Mesodermal cell (in vitro differentiated cells): ENCODE data around the gene KLHL21.
A peak's percentile ranks its signal among the peaks of the same experiment; 100 is the strongest.

Source experiments
- H3K27ac ChIP-seq: 2 replicates; pipeline ENCODE4 v1.7.0; 2013; ENCODE audit warnings: mild to moderate bottlenecking, low read depth, low read length, moderate library complexity; ENCODE audit not compliant: severe bottlenecking
- H3K36me3 ChIP-seq: 2 replicates; pipeline ENCODE4 v1.7.1; 2013; ENCODE audit warnings: mild to moderate bottlenecking, low read length, moderate library complexity; ENCODE audit not compliant: control insufficient read depth, insufficient read depth
- H3K4me1 ChIP-seq: one replicate; pipeline ENCODE4 v1.7.1; 2013; ENCODE audit warnings: mild to moderate bottlenecking, low read length; ENCODE audit not compliant: insufficient read depth, control insufficient read depth, poor library complexity, severe bottlenecking
- H3K4me3 ChIP-seq: 2 replicates; pipeline ENCODE4 v1.7.0; 2013; ENCODE audit warnings: low read length, control low read depth, mild to moderate bottlenecking; ENCODE audit not compliant: insufficient read depth, poor library complexity, severe bottlenecking; ENCODE audit errors: extremely low read depth
- H3K9me3 ChIP-seq: 2 replicates; pipeline ENCODE4 v1.7.1; 2013; ENCODE audit warnings: mild to moderate bottlenecking, low read length, moderate library complexity; ENCODE audit not compliant: control insufficient read depth
- WGBS, 2 experiments: methylation state at CpG; one replicate each; pipeline ENCODE4 v1.1.5; 2013; ENCODE audit warnings: missing lambda C conversion rate in 2 of 2; ENCODE audit not compliant: insufficient coverage in 2 of 2; 5-methylcytosine and 5-hydroxymethylcytosine counted together

The KLHL21 gene

GRCh38 chr1:6588128-6588892, 14.4 kb downstream of the KLHL21 start:
- H3K36me3 ChIP-seq: peaks cover 53% of the 10 kb centered on the region
- H3K9me3 ChIP-seq: no peaks in the 10 kb centered on the region
- no peaks in the 10 kb centered on the region for H3K4me1 ChIP-seq
- H3K27ac ChIP-seq: no peak overlapping the region
- no peak overlapping the region for H3K4me3 ChIP-seq
- WGBS, 2 experiments: 93 to 95% methylated on average over 16 to 19 of the region's 25 CpGs

GRCh38 chr1:6587261-6588005, 15.2 kb downstream of the KLHL21 start:
- H3K36me3 ChIP-seq: peaks cover 48% of the 10 kb centered on the region
- H3K4me1 ChIP-seq: peaks cover under 1% of the 10 kb centered on the region
- H3K4me3 ChIP-seq: no peak overlapping the region
- H3K27ac ChIP-seq: no peak overlapping the region
- no peaks in the 10 kb centered on the region for H3K9me3 ChIP-seq
- 95 to 98% methylated on average over 11 to 13 of the region's 13 CpGs for WGBS, 2 experiments

GRCh38 chr1:6586404-6586816, 16.3 kb downstream of the KLHL21 start:
- Histone ChIP-seq H3K4me1 (peaks cover 3% of the 10 kb centered on the region), H3K9me3 (no peaks in the 10 kb centered on the region), H3K36me3 (peaks cover 47% of the 10 kb centered on the region), H3K27ac (no peak overlapping the region), H3K4me3 (no peak overlapping the region)
- WGBS, 2 experiments: 86 to 94% methylated on average over 9 to 11 of the region's 11 CpGs

GRCh38 chr1:6585841-6586240, 16.8 kb downstream of the KLHL21 start:
- peaks cover 41% of the 10 kb centered on the region for H3K36me3 ChIP-seq

GRCh38 chr1:6585081-6585722, 17.5 kb downstream of the KLHL21 start:
- 91 to 93% methylated on average over 11 to 12 of the region's 12 CpGs for WGBS, 2 experiments
- Histone ChIP-seq H3K4me1 (peaks cover 14% of the 10 kb centered on the region), H3K4me3 (no peak overlapping the region), H3K9me3 (no peaks in the 10 kb centered on the region), H3K36me3 (peaks cover 35% of the 10 kb centered on the region), H3K27ac (no peak overlapping the region)

More at GRCh38 chr1:6585841-6586240, 16.8 kb downstream of the KLHL21 start:
- Histone ChIP-seq H3K9me3 (no peaks in the 10 kb centered on the region), H3K4me3 (no peak overlapping the region), H3K27ac (no peak overlapping the region), H3K4me1 (peaks cover 8% of the 10 kb centered on the region)
- WGBS, 2 experiments: 91 to 99% methylated on average over 4 to 7 of the region's 7 CpGs

- peaks cover 15% of the 10 kb centered on the region for H3K4me1 ChIP-seq
- H3K27ac ChIP-seq: no peak overlapping the region
- H3K36me3 ChIP-seq: peaks cover 27% of the 10 kb centered on the region
- H3K4me3 ChIP-seq: no peak overlapping the region
- WGBS, 2 experiments: 89 to 92% methylated on average over 17 to 18 of the region's 21 CpGs
- H3K9me3 ChIP-seq: no peaks in the 10 kb centered on the region
Measured at GRCh38 chr1:6584126-6585080, 18.3 kb downstream of the KLHL21 start.

GRCh38 chr1:6582370-6582769, 20.3 kb downstream of the KLHL21 start:
- Histone ChIP-seq H3K4me3 (no peak overlapping the region), H3K9me3 (no peaks in the 10 kb centered on the region), H3K36me3 (peaks cover 15% of the 10 kb centered on the region), H3K27ac (no peak overlapping the region), H3K4me1 (peaks cover 20% of the 10 kb centered on the region)
- 89 to 100% methylated on average over 1 of the region's 1 CpG for WGBS, 2 experiments

GRCh38 chr1:6581561-6582305, 20.9 kb downstream of the KLHL21 start:
- WGBS, 2 experiments: 97 to 100% methylated on average over 4 to 10 of the region's 10 CpGs
- H3K36me3 ChIP-seq: peaks cover 13% of the 10 kb centered on the region
- no peak overlapping the region for H3K27ac ChIP-seq
- H3K4me3 ChIP-seq: no peak overlapping the region
- peaks cover 20% of the 10 kb centered on the region for H3K4me1 ChIP-seq
- no peaks in the 10 kb centered on the region for H3K9me3 ChIP-seq

GRCh38 chr1:6580593-6581409, 21.9 kb downstream of the KLHL21 start:
- peaks cover 11% of the 10 kb centered on the region for H3K36me3 ChIP-seq
- H3K9me3 ChIP-seq: no peaks in the 10 kb centered on the region
- WGBS, 2 experiments: 56 to 57% methylated on average over 15 to 19 of the region's 19 CpGs
- peaks cover 20% of the 10 kb centered on the region for H3K4me1 ChIP-seq
- H3K27ac ChIP-seq: peak overlapping the region; percentile 49
- peak overlapping the region; percentile 90 for H3K4me3 ChIP-seq
